Mesodermal cell (in vitro differentiated cells): ENCODE results near the gene ZDHHC11.
A peak's percentile ranks its signal among the peaks of the same experiment; 100 is the strongest.
"Not testable (repeated sequence)": the region's sequence is repeated elsewhere in the genome, so short reads cannot be mapped to it uniquely, and the experiment has no call there.

Experiments
- H3K27ac ChIP-seq: 2 replicates; pipeline ENCODE4 v1.7.0; 2013; ENCODE audit warnings: mild to moderate bottlenecking, low read depth, low read length, moderate library complexity; ENCODE audit not compliant: severe bottlenecking
- H3K36me3 ChIP-seq: 2 replicates; pipeline ENCODE4 v1.7.1; 2013; ENCODE audit warnings: mild to moderate bottlenecking, low read length, moderate library complexity; ENCODE audit not compliant: control insufficient read depth, insufficient read depth
- H3K4me1 ChIP-seq: one replicate; pipeline ENCODE4 v1.7.1; 2013; ENCODE audit warnings: mild to moderate bottlenecking, low read length; ENCODE audit not compliant: insufficient read depth, control insufficient read depth, poor library complexity, severe bottlenecking
- H3K4me3 ChIP-seq: 2 replicates; pipeline ENCODE4 v1.7.0; 2013; ENCODE audit warnings: low read length, control low read depth, mild to moderate bottlenecking; ENCODE audit not compliant: insufficient read depth, poor library complexity, severe bottlenecking; ENCODE audit errors: extremely low read depth
- H3K9me3 ChIP-seq: 2 replicates; pipeline ENCODE4 v1.7.1; 2013; ENCODE audit warnings: mild to moderate bottlenecking, low read length, moderate library complexity; ENCODE audit not compliant: control insufficient read depth
- WGBS, 2 experiments: methylation state at CpG; one replicate each; pipeline ENCODE4 v1.1.5; 2013; ENCODE audit warnings: missing lambda C conversion rate in 2 of 2; ENCODE audit not compliant: insufficient coverage in 2 of 2; 5-methylcytosine and 5-hydroxymethylcytosine counted together

ZDHHC11 gene

GRCh38 chr5:797986-798385 lies 52.8 kb downstream of the ZDHHC11 start:
- H3K27ac ChIP-seq, H3K36me3 ChIP-seq, H3K4me1 ChIP-seq, H3K4me3 ChIP-seq, H3K9me3 ChIP-seq: not testable (repeated sequence)
- 38 to 83% methylated on average over 1 of the region's 4 CpGs for WGBS, 2 experiments

- WGBS, 2 experiments = no CpG with 5 or more reads among the region's 1 CpG
- not testable (repeated sequence) for H3K27ac ChIP-seq, H3K36me3 ChIP-seq, H3K4me1 ChIP-seq, H3K4me3 ChIP-seq, H3K9me3 ChIP-seq
Observed at GRCh38 chr5:795873-796272, 54.9 kb downstream of the ZDHHC11 start.

GRCh38 chr5:794948-795347 lies 55.8 kb downstream of the ZDHHC11 start:
- 85 to 86% methylated on average over 1 of the region's 1 CpG for WGBS, 2 experiments
- not testable (repeated sequence) for H3K9me3 ChIP-seq, H3K4me3 ChIP-seq

GRCh38 chr5:788703-789102 lies 62.1 kb downstream of the ZDHHC11 start:
- WGBS, 2 experiments = 95 to 96% methylated on average over 5 to 8 of the region's 10 CpGs
- H3K4me3 ChIP-seq, H3K27ac ChIP-seq, H3K9me3 ChIP-seq, H3K36me3 ChIP-seq, H3K4me1 ChIP-seq: not testable (repeated sequence)

More at GRCh38 chr5:794948-795347, 55.8 kb downstream of the ZDHHC11 start:
- H3K36me3 ChIP-seq, H3K4me1 ChIP-seq, H3K27ac ChIP-seq: not testable (repeated sequence)

GRCh38 chr5:787857-788233 lies 62.9 kb downstream of the ZDHHC11 start:
- H3K27ac ChIP-seq, H3K9me3 ChIP-seq, H3K4me3 ChIP-seq, H3K36me3 ChIP-seq, H3K4me1 ChIP-seq: not testable (repeated sequence)
- 72% methylated on average over 2 to 3 of the region's 6 CpGs for WGBS, 2 experiments

GRCh38 chr5:787224-787856 lies 63.4 kb downstream of the ZDHHC11 start:
- WGBS, 2 experiments = 85 to 91% methylated on average over 6 of the region's 18 CpGs
- H3K4me1 ChIP-seq, H3K27ac ChIP-seq, H3K36me3 ChIP-seq, H3K4me3 ChIP-seq, H3K9me3 ChIP-seq: not testable (repeated sequence)

- not testable (repeated sequence) for H3K27ac ChIP-seq, H3K4me1 ChIP-seq, H3K9me3 ChIP-seq, H3K36me3 ChIP-seq
- H3K4me3 ChIP-seq = peak overlapping the region; percentile 44
- 22 to 26% methylated on average over 8 to 10 of the region's 43 CpGs for WGBS, 2 experiments
Observed at GRCh38 chr5:785181-785705, 65.5 kb downstream of the ZDHHC11 start.

- H3K36me3 ChIP-seq, H3K4me1 ChIP-seq, H3K27ac ChIP-seq, H3K9me3 ChIP-seq: not testable (repeated sequence)
- WGBS, 2 experiments = 1% methylated on average over 42 to 50 of the region's 101 CpGs
- H3K4me3 ChIP-seq = peak within 1 kb of the TSS; percentile 44
Observed at GRCh38 chr5:784428-785177, 66.2 kb downstream of the ZDHHC11 start, which contains the start of gene ZDHHC11B. Gene ZDHHC11B (minus strand): TSS chr5:784729. CDS start chr5:766919, 17,810 bp downstream.

GRCh38 chr5:783881-784427 lies 66.8 kb downstream of the ZDHHC11 start:
- not testable (repeated sequence) for H3K27ac ChIP-seq, H3K4me1 ChIP-seq, H3K9me3 ChIP-seq, H3K36me3 ChIP-seq
- WGBS, 2 experiments = 3 to 5% methylated on average over 30 of the region's 43 CpGs
- H3K4me3 ChIP-seq = peak overlapping the region; percentile 33

GRCh38 chr5:783049-783802 lies 67.6 kb downstream of the ZDHHC11 start:
- not testable (repeated sequence) for H3K4me3 ChIP-seq, H3K4me1 ChIP-seq, H3K36me3 ChIP-seq, H3K27ac ChIP-seq, H3K9me3 ChIP-seq
- 1 to 18% methylated on average over 2 to 14 of the region's 31 CpGs for WGBS, 2 experiments
